ENCODE data around the gene IQSEC1. TPM values are rescaled to one million over a fixed set of nuclear protein-coding genes. Genes with fewer than 3 reads are reported as not detected.

IQSEC1 gene
- polyA plus RNA-seq, 1 experiment, result 3.6 TPM

DNA sequence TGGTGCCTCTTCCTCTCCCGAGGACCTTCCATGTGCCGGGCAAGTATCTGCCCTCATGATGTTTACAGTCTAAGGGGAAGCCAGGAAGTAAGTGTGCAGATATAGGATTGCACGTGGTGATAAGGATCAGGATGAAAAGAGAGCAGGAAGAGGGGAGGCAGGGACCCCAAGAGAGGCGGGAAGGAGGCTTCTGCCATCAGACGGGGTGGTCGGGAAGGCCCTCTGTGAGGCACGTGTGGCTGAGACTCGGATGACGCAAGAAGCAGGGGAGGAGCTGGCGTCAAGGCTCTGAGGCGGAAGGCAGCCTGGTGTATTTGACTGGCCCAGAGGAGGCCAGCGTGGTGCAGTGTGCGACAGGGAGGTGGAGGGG is 762 bp upstream of the IQSEC1 start:
- H3K27me3 ChIP-seq (ENCODE audit: control insufficient read depth, insufficient read depth, low read length), result peaks cover 57% of the 10 kb centered on the region
- CTCF ChIA-PET, result no interaction called here
- H3K4me3 ChIP-seq (ENCODE audit: low read depth, low read length), result no peak overlapping the region
- no peak for DNase-seq (ENCODE audit: low read depth, low spot score)
- H3K27ac ChIP-seq (ENCODE audit: low read depth, low read length), result no peak overlapping the region
- H3K9me3 ChIP-seq (ENCODE audit: control insufficient read depth, insufficient read depth, low read length), result peaks cover 7% of the 10 kb centered on the region; the same call in 1 of the 2 replicates
- POLR2A ChIA-PET, result no interaction called here
- TF ChIP-seq, protein P1, sequence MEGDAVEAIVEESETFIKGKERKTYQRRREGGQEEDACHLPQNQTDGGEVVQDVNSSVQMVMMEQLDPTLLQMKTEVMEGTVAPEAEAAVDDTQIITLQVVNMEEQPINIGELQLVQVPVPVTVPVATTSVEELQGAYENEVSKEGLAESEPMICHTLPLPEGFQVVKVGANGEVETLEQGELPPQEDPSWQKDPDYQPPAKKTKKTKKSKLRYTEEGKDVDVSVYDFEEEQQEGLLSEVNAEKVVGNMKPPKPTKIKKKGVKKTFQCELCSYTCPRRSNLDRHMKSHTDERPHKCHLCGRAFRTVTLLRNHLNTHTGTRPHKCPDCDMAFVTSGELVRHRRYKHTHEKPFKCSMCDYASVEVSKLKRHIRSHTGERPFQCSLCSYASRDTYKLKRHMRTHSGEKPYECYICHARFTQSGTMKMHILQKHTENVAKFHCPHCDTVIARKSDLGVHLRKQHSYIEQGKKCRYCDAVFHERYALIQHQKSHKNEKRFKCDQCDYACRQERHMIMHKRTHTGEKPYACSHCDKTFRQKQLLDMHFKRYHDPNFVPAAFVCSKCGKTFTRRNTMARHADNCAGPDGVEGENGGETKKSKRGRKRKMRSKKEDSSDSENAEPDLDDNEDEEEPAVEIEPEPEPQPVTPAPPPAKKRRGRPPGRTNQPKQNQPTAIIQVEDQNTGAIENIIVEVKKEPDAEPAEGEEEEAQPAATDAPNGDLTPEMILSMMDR (IDR thresholded peaks at IDR 0.05; ENCODE audit: low read depth, low read length), result no peak

DNA sequence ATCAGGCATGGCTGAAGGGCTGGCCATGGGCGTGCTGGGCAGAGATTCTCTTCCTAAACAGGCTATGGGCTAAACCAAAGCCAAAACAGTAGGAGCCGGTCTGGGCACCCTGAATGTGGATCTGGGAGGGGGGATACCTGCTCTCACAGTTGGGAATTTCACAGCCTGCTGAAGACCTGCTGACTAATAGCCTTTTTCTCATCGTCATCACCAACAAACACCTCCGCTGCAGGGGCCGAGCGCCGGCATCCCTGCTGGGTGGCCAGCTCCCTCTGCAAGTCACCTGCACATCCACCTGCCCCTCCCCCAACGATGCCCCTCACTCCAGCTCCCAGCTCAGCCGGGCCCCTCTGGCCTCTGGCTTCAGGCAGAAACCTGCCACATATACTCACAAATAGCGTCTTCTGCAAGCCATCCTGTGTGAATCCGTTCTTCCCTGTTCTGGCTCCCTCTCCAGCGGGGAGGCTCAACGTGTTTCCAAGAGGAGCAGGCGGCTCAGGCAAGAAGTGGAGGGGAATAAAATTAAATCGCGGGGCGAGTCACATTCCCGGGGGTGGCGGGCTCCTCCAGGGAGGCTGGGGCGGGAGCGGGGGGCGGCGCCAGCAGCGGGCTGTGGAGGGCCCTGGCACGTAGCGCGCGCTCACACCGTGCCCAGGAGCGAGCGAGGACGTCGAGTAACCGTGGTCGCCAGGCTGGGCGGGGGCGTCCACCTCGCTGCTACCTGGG is 466 bp downstream of the IQSEC1 start:
- H3K27me3 ChIP-seq (ENCODE audit: control insufficient read depth, insufficient read depth, low read length), result peaks cover 47% of the 10 kb centered on the region
- no peak overlapping the region for H3K27ac ChIP-seq (ENCODE audit: low read depth, low read length)
- no peak overlapping the region for H3K4me3 ChIP-seq (ENCODE audit: low read depth, low read length)
- peaks cover 7% of the 10 kb centered on the region; the same call in 1 of the 2 replicates for H3K9me3 ChIP-seq (ENCODE audit: control insufficient read depth, insufficient read depth, low read length)
- ChIA-PET CTCF (no interaction called here), POLR2A (no interaction called here)
- no peak for DNase-seq (ENCODE audit: low read depth, low spot score)
- TF ChIP-seq, protein P1 (IDR thresholded peaks at IDR 0.05; ENCODE audit: low read depth, low read length), result no peak

DNA sequence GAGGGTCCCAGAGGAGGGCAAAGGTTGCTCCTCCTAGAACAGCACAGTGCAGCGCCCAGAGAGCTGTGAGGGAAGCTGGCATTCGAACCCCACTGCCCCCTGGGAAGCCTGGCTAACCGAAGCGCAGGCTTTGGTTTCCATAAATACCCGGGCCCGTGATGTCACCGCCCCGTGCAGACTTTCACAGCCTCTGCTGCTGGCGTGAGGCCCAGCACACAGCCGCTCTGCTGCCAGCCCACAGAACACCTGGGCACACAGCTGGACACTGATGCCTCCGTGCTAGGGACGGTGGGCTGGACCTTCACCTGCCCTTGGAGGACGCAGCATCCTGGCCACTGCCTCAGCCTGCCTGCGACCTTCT is 1.0 kb downstream of the IQSEC1 start:
- no peak for DNase-seq (ENCODE audit: low read depth, low spot score)
- Histone ChIP-seq H3K9me3 (ENCODE audit: control insufficient read depth, insufficient read depth, low read length) (peaks cover 7% of the 10 kb centered on the region; the same call in 1 of the 2 replicates), H3K4me3 (ENCODE audit: low read depth, low read length) (no peak overlapping the region), H3K27ac (ENCODE audit: low read depth, low read length) (no peak overlapping the region), H3K27me3 (ENCODE audit: control insufficient read depth, insufficient read depth, low read length) (peaks cover 43% of the 10 kb centered on the region)
- POLR2A ChIA-PET, result no interaction called here
- TF ChIP-seq, protein P1 (IDR thresholded peaks at IDR 0.05; ENCODE audit: low read depth, low read length), result no peak
- CTCF ChIA-PET, result no interaction called here

DNA sequence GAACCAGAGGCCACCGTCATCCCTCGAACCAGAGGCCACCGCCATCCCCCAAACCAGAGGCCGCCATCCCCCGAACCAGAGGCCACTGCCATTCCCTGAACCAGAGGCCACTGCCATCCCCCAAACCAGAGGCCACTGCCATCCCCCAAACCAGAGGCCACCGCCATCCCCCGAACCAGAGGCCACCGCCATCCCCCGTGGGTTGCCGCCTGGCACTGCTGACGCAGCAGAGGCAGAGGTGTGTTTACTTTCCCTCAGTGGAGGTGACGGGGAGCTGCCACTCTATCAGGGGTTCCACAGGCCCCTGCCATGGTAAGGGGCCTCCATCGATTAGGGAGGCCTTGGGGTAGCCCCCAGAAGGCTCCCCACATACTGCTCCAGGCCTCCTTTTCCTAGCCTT is 1.5 kb downstream of the IQSEC1 start:
- TF ChIP-seq, protein P1 (IDR thresholded peaks at IDR 0.05; ENCODE audit: low read depth, low read length), result no peak
- DNase-seq (ENCODE audit: low read depth, low spot score), result no peak
- ChIA-PET POLR2A (no interaction called here), CTCF (interaction anchor here (1.0 kb wide), 1 partner anchor 20 kb away, joined by 3 read pairs; no protein-coding TSS in a partner anchor)
- no peak overlapping the region for H3K4me3 ChIP-seq (ENCODE audit: low read depth, low read length)
- peaks cover 7% of the 10 kb centered on the region; the same call in 1 of the 2 replicates for H3K9me3 ChIP-seq (ENCODE audit: control insufficient read depth, insufficient read depth, low read length)
- no peak overlapping the region for H3K27ac ChIP-seq (ENCODE audit: low read depth, low read length)
- H3K27me3 ChIP-seq (ENCODE audit: control insufficient read depth, insufficient read depth, low read length), result peaks cover 43% of the 10 kb centered on the region

DNA sequence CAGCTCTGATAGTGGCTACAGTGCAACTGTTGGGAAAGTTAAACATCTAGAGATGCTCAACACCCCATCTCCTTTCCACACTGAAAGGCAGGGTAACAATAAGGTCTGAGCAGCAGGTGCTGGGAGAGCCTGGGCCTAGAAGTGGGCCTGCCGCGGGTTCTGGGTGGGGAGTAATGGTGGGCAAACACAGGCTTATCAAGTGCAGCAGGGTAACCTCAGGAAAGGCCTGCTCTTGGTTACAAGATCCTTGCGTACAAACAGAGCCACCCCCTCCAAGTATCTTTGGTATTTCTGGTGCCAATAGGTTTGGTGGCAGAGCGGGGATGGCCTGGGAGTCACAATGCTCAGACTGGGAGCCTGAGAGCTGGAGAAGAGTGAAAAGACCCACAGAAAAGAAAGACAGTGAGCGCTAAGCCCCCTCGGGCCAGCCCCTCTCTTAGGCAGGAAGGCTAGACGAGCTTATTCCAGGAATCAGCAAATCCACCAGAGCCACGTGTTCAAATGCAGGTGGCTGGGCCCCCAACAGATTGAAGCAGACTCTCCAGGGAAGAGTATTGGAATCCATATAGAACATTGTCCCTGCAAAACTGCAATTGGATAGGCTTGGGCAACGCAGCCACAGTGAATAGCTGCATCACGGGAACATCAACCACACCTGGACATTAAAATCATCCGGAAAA is 2.7 kb downstream of the IQSEC1 start:
- POLR2A ChIA-PET, result no interaction called here
- TF ChIP-seq, protein P1 (IDR thresholded peaks at IDR 0.05; ENCODE audit: low read depth, low read length), result no peak
- Histone ChIP-seq H3K4me3 (ENCODE audit: low read depth, low read length) (no peak overlapping the region), H3K27ac (ENCODE audit: low read depth, low read length) (no peak overlapping the region), H3K27me3 (ENCODE audit: control insufficient read depth, insufficient read depth, low read length) (peaks cover 32% of the 10 kb centered on the region), H3K9me3 (ENCODE audit: control insufficient read depth, insufficient read depth, low read length) (peaks cover 7% of the 10 kb centered on the region; the same call in 1 of the 2 replicates)
- no peak for DNase-seq (ENCODE audit: low read depth, low spot score)
- CTCF ChIA-PET, result interaction anchor here (0.7 to 0.9 kb wide), 4 partner anchors 16 to 410 kb away, joined by 3 to 7 read pairs (median 4); partner anchors contain the start of gene HDAC11

Data from AG04450 (cell line).